GM18511 (cell line): ENCODE data around the gene JAKMIP2.

Experiments used
- ATAC-seq: cut with Tn5 transposase; IDR thresholded peaks from one replicate; pipeline ENCODE4 v1.9.1; 2021; ENCODE audit warnings: mild to moderate bottlenecking, moderate library complexity; ENCODE audit not compliant: unreplicated experiment

Gene JAKMIP2

GRCh38 chr5:147789820-147790219 is 7.3 kb upstream of the JAKMIP2 start:
- ATAC-seq = no peak

DNA sequence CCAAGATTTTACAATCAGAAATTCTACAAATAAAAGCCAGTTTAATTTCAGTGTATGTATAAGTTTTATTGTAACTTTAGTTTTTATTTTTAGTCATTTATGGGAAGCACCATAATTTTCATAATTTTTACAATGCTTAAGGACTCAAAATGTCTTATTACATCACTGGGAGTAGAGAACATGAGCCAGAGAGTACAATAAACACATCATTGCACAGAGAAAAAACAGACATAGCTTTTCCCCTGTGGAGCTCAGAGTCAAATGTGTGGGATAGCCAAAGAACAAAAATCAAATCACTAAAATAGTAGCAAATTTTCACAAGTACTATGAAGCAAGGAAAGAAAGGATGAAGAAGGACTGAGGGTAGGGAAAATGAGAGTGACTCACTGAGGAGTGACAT is 5.5 kb upstream of the JAKMIP2 start:
- ATAC-seq = no peak

DNA sequence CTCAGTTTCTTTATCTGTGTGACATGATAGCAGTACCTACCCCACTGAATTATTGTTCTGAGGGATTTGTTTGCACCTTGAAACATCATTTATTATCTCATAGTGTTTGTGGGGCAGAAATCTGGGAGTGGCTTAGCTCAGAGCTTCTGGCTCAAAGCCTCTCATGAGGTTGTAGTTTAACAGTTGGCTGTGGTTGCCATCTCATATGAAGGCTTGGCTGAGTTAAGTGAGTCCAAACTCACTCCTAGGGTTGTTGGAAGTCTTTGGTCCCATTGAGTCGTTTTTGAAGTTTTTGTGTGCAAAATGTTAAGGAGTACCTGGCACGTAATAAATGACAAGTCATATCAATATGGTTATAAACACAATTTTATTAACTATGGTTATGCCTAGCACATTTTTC is 3.6 kb upstream of the JAKMIP2 start:
- ATAC-seq = no peak

- no peak for ATAC-seq
Observed at GRCh38 chr5:147784146-147784987, 1.8 kb upstream of the JAKMIP2 start.

- no peak for ATAC-seq
Observed at GRCh38 chr5:147780924-147781573, 1.5 kb downstream of the JAKMIP2 start.

DNA sequence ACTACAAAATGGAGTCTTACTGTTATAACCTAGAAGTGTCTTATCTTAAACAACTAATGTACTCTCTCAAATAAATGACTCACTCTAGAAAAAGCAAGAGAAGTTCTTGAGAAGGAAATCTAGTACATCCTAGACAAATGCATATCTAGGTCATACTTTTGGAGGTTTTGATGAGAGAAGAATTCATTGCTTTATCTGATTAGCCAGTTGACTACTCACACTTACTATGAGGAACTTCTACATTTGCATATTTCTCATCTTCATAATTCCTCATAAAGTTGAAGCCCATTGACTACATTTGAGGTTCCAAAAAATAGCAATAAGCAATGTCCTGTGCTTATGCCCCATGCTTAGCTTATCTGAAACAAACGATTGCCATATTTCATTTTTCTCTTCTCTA is 2.8 kb downstream of the JAKMIP2 start:
- no peak for ATAC-seq

DNA sequence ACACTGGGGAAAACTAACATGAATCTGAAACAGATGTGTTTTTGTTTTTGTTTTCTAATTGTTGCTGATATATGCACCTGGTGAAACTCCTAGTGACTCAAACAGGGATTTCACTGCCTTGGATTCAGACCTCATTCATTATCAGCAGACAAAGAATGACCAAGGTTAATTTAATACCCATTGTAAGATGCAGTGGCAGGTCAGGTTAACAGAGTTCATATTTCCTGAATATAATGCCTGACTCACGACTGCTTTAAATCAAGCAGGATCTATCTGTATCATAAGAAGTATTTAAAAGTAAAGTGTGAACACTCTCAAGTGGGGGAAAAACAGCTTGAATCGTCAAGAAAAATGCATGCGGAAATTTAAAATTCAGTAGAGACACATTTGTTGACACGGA is 5.5 kb downstream of the JAKMIP2 start:
- ATAC-seq = no peak

DNA sequence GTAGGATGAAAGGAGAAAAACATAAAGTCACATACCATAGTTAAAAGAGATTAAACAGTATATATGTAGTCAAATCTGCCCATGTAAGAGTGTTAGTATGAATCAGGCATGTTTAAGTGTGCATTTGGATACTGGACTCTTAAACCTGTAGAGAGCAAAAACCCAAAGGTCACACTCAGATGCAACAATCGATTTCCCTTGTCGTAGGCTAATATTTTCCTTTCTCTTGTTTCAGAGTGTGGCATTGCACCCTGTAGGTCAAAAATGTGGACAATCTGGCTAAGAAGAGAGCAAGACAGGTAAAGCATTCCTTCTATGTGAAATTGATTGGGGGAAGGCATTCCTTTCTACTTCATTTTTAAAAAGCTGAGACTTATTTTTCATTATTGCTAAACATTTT is 8.9 kb downstream of the JAKMIP2 start:
- no peak for ATAC-seq

GRCh38 chr5:147773139-147773538 is 9.4 kb downstream of the JAKMIP2 start:
- no peak for ATAC-seq

DNA sequence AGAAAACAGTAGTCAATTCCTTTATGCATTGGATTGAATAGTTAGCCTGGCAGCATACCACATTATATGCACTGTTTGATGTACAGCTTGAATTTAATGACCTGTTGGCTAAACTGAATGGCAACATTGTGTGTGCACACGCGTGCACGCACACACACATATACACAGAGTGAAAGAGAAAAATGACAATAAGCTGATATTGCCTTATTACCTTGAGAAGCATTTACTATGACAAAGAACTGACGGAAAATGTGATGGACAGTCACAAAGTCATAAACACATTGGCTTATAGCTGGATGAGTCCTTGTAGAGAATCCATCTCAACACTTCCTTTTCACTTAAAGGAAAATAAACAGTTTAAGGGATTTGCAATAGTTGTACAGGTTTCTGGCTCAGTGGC is 15.5 kb downstream of the JAKMIP2 start:
- no peak for ATAC-seq

DNA sequence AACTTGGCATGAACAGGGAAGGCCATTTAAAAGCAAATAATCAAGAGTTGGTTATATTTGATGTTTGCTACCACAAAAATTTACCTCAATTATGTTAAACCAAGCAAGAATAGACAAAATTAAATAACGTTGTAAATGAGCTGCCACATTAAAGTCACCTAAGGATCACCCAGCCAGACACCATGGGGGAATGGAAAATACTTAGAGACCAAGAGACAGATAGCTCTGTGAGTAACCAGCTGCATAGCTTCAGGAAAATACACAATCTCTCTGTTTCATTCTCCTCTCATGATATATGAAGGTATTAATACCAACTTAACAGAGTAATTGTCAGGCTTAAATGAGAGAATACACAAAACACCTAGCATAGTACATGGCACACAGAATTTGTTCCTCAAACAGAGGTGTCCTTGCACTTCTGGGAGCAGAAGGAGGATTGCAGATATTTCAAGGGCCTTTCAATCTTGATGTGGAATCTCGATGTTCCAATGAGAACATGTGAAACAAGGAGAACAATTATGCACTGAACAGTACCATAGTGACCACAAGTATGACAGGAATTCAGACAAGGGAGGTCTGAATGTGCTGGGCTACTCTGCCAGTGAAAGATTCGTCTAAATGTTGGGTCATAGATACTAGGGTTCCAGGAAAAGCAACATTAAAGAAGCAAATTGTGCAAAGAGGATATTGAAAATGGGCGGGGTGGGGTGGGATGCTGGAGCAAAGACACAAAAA is 18.6 kb downstream of the JAKMIP2 start:
- no peak for ATAC-seq

DNA sequence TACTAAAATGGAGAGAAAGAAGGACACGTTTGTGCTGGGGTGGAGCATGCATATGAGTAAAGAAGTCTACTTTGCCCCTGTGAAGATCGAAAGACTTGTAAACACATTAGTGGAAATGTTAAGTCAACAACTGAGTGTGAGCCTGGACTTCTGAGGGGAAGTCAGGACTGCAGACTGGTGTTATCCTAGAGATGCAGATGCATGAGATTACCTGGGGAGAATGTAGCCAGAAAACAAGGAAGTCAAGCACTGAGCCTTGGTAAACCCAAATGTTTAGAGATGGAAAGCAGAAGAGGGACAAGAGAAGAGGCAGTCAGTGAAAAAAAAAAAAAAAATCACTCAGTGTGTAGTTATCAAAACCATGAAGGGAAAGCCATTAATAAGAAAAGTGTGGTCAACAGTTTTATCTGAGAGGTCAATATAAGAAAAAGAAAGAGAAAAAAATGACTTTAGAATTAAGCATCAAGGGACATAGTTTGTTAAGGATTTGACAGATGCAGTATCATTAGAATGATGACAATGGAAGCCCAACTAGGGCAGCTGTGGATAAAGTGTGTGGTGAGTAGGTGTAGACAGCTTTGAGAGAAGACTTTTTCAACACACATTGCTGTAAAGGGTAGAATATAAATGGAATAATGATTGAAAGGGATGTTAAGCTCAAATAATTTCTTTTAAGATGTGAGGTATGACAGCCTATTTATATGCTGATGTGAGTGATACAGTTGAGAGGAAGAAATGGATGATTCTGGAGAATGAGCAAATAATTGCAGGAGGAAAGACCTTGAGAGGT is 22.2 kb downstream of the JAKMIP2 start:
- no peak for ATAC-seq

GRCh38 chr5:147759441-147759840 is 23.1 kb downstream of the JAKMIP2 start:
- no peak for ATAC-seq

DNA sequence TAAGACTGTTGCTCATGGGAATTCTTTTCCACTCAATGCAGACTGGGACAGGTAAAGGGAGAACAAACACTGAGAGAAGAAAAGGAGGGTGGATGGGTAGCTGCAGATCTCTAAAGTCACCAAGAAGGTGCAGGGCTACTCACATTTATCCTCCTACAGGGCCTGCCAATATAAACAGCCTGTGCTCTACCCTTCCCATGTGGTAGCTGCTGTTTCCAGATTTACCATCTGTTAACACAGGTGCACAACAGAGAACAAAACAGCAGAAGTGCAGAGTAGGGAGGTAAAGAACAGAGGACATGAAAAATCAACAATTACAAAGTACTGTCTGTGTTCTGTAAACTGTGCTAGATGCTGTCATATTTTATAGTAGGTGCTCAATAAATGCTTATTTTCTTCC is 26.0 kb downstream of the JAKMIP2 start:
- no peak for ATAC-seq

GRCh38 chr5:147754372-147755122 is 28.0 kb downstream of the JAKMIP2 start:
- no peak for ATAC-seq

DNA sequence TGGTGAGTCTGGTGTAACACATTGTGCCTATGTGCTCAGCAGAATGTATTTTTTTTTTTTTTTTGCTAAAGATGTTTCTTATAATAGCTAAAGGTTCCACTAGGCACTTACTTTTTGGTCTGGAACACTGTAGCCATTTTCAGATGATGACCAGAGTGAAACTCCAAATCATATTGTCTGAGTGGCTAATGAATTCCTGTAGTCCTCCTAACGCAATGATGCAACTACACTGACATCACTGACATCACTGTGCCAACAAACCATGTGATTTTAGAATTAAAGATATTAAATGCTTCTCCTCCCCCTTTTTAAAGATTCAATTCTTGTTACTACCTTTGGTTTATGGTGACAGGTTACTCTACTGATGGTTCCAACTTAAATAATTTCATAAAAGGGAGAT is 28.8 kb downstream of the JAKMIP2 start:
- ATAC-seq = no peak

GRCh38 chr5:147752666-147753290 is 29.8 kb downstream of the JAKMIP2 start:
- no peak for ATAC-seq

- ATAC-seq = no peak
Observed at GRCh38 chr5:147752033-147752432, 30.5 kb downstream of the JAKMIP2 start.

GRCh38 chr5:147751156-147751830 is 31.2 kb downstream of the JAKMIP2 start:
- no peak for ATAC-seq
